ENCODE data around the gene MOB3B. TPM values are rescaled to one million over a fixed set of nuclear protein-coding genes. Genes with fewer than 3 reads are reported as not detected.

MOB3B gene
- polyA plus RNA-seq, 4 donors = 21.3 to 27.5 (median 27.1) TPM

DNA sequence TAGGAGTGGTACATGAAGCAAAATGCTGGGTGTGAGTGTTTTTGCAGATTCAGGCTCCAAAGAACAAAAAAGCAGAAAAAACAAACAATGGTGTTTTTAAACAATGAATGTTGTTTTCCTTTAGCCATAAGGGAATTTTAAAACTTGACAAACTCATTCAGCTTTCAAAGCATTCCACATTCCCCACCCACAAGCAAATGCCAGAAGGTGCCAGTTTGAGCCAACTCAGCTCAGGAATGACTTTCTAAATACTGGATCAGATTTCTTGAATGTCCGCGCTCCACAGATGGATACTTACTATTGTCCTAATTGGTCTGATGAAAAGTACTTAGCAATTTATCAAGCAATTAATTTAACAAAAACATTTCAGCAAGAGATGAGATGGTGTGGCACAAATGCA is 12.9 kb upstream of the MOB3B start:
- DNase-seq (ENCODE audit: low read depth in 4 of 4, low spot score in 3 of 4) = no peak

GRCh38 chr9:27541740-27542139 is 12.1 kb upstream of the MOB3B start:
- DNase-seq (ENCODE audit: low read depth in 4 of 4, low spot score in 3 of 4) = no peak

DNA sequence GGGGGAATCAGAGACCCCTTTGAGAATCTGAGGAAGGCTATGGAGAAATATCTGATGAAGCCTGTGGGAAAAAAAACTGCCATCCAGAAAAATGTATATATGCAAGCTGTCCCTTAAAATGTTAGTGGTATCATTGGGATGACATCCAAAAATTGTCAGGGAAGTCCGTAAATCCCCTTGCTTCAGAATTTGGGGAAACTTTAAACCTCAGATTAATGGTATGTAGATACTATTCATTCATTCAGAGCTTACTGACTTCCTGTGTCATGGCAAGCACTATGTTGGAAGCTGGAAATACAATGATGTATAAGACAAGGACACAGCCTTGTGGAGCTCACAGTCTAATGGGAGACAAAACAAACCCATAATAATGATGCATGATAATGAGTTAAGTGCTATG is 10.9 kb upstream of the MOB3B start:
- no peak for DNase-seq (ENCODE audit: low read depth in 4 of 4, low spot score in 3 of 4)

GRCh38 chr9:27539479-27540441 is 10.1 kb upstream of the MOB3B start:
- DNase-seq (ENCODE audit: low read depth in 4 of 4, low spot score in 3 of 4) = no peak

DNA sequence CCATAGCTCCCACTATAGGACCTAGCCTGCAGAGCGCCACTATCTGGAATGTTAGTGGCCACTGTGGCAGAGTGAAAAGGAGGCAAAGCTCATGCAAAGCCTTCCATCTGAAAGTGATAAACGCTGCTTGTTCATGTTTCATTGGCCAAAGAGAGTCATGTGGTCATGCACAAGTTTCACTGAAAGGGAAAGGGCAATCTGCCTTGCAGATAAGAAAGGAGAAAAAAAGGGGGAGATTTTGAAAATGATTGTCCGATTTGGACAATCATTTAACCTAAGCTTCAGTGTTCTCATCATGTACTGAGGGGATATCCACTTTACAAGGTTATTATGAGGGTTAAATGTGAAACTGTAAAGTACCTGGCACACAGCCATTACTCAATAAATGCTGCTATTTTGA is 9.0 kb upstream of the MOB3B start:
- no peak for DNase-seq (ENCODE audit: low read depth in 4 of 4, low spot score in 3 of 4)

- no peak for DNase-seq (ENCODE audit: low read depth in 4 of 4, low spot score in 3 of 4)
Observed at GRCh38 chr9:27537756-27538155, 8.1 kb upstream of the MOB3B start.

DNA sequence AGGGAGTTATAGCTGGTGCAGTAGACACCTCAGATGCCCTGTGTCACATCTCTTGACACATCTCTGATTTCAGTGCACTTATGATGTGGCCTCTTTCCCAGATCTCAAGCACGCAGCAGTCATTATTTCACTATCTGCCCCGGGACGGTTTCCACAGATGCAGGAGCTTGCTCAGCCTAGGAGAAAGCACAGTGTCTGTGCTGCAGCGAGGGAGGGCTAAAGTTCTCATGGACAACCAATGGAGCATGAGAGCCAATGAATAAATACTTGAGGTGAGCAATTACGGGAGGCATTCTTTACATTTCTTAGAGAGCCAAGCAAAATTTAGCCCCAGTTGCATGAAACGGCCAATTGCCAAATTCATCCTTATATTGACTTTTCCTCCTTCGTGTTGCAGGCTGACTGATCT is 7.4 kb upstream of the MOB3B start:
- no peak for DNase-seq (ENCODE audit: low read depth in 4 of 4, low spot score in 3 of 4)

DNA sequence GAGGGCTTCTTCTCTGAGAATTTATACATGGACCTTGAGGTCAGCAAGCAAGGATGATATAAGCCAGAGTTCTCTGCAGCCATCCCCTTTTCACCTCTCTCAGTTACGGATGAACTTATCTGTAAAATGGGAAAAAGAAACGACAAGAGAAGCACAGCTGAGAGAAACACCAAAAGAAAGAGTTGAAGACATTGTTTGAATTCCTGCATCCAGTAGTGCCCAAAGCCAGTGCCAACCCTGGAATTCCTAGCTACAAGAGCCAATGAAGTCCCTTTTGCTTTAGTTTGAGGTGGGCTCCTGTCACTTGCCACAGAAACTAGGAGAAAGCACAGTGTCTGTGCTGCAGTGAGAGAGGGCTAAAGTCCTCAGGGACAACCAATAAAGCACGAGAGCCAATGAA is 6.6 kb upstream of the MOB3B start:
- no peak for DNase-seq (ENCODE audit: low read depth in 4 of 4, low spot score in 3 of 4)

GRCh38 chr9:27535701-27536118 is 6.1 kb upstream of the MOB3B start:
- no peak for DNase-seq (ENCODE audit: low read depth in 4 of 4, low spot score in 3 of 4)

GRCh38 chr9:27534658-27535209 is 5.1 kb upstream of the MOB3B start:
- DNase-seq (ENCODE audit: low read depth in 4 of 4, low spot score in 3 of 4) = no peak

DNA sequence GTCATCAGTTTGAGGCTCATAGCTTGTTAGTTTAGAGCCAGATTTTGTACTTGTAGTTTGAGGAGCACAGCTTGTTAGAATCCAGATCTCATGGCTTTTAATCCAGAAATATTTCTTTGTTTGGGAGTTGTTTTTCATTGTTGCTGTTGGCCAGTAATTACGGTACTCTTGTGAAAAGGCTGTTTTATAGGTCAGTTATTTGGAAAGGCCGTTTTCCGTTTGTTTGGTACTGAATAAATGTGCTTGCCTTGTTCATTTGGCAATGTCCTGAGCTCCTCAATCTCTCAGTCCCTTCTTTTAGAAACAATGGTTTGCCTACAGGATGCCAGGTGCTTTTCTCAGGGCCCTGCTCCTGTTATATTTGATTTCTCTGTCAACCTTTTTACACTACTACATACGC is 4.5 kb upstream of the MOB3B start:
- DNase-seq (ENCODE audit: low read depth in 4 of 4, low spot score in 3 of 4) = no peak

- no peak for DNase-seq (ENCODE audit: low read depth in 4 of 4, low spot score in 3 of 4)
Observed at GRCh38 chr9:27533311-27533710, 3.7 kb upstream of the MOB3B start.

DNA sequence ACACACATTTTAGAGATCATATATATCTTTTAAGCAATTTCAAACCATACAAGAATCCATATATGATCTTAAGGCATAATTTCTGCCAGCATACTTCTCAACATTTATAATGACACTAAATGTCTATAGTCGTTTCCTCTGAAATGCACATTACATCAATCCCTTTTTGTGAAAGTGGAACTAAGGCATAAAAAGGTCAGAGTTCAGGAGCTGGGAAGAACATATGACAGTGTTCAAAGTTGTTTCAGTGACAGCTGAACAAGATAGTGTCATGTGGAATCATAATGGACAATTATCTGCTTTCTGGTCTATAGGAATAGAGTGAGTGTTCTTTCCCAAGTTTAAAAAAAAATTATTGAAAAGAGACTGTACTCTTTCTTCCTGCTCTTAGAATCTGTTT is 2.4 kb upstream of the MOB3B start:
- no peak for DNase-seq (ENCODE audit: low read depth in 4 of 4, low spot score in 3 of 4)

DNA sequence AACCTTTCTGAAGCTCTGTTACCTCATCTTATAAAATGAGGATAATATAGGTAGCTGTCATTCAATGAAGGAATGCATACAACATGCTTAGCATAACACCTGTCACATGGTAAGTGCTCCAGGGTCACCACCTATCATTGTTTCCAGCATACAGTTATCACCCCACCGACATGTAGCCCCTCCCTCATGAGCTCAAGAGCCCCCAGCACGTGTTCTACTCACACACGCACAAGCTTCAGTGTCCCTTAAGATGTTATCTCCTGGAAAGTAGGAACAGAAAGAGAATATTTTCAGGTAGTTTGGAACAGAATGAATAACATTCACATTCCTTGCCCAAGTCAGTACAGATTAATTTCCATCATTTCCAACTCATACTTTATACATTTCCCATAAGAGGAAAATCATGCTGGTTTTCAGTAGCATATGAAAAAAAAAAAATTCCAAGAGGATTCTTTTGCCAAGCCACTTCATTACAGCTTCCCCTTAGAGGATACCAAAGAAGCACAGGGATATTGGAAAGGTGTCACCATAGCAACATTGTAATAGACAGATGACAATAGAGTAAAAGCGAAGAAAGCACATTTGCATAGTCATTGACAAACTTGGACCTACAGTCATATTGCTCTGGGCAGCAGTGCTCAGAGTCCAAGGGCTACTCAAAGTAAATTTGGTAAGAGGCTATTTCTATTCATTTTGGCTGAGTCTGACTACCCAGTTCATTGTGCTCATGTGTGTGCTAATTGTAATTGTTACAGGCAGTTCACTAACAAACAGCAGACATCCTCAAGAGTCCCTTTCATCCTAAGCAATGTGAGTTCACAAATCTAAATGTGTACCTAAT is 1.5 kb upstream of the MOB3B start:
- no peak for DNase-seq (ENCODE audit: low read depth in 4 of 4, low spot score in 3 of 4)

GRCh38 chr9:27528886-27529315 is 713 bp downstream of the MOB3B start:
- peak in 1 of 4 donors; percentile 56 for DNase-seq (ENCODE audit: low read depth in 4 of 4, low spot score in 3 of 4)

GRCh38 chr9:27528076-27528885 is 1.3 kb downstream of the MOB3B start:
- peak in 1 of 4 donors; percentile 42 for DNase-seq (ENCODE audit: low read depth in 4 of 4, low spot score in 3 of 4)

GRCh38 chr9:27527702-27528075 is 1.9 kb downstream of the MOB3B start:
- DNase-seq (ENCODE audit: low read depth in 4 of 4, low spot score in 3 of 4) = no peak

DNA sequence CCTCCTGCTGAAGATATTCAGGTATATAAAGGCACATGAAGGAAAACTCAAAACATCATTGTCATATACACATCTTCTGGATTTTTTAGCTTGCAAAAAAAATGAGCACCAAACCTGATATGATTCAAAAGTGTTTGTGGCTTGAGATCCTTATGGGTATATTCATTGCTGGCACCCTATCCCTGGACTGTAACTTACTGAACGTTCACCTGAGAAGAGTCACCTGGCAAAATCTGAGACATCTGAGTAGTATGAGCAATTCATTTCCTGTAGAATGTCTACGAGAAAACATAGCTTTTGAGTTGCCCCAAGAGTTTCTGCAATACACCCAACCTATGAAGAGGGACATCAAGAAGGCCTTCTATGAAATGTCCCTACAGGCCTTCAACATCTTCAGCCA is 5.4 kb downstream of the MOB3B start, which contains the start of gene IFNK:
Gene IFNK, plus strand, starts transcription at position 55 of the 400 bp plus-strand sequence. Its CDS starts 47 bp downstream, at position 102.
- no peak for DNase-seq (ENCODE audit: low read depth in 4 of 4, low spot score in 3 of 4)

GRCh38 chr9:27523141-27523540 is 6.5 kb downstream of the MOB3B start:
- no peak for DNase-seq (ENCODE audit: low read depth in 4 of 4, low spot score in 3 of 4)

GRCh38 chr9:27520986-27521385 is 8.6 kb downstream of the MOB3B start:
- DNase-seq (ENCODE audit: low read depth in 4 of 4, low spot score in 3 of 4) = no peak
